ENCODE measurements around the gene KLHL29.

Gene KLHL29

GRCh38 chr2:23642516-23642915, 257.5 kb downstream of the KLHL29 start:
- no peak for DNase-seq

- DNase-seq: no peak
These were observed 260.3 kb downstream of the KLHL29 start for GRCh38 chr2:23645230-23645808.

- DNase-seq: no peak
These were observed 262.6 kb downstream of the KLHL29 start for GRCh38 chr2:23647563-23647962.

GRCh38 chr2:23649303-23649702, 264.3 kb downstream of the KLHL29 start:
- no peak for DNase-seq

- DNase-seq: no peak
These were observed 264.8 kb downstream of the KLHL29 start for GRCh38 chr2:23649819-23650218.

GRCh38 chr2:23651187-23652080, 266.5 kb downstream of the KLHL29 start:
- no peak for DNase-seq

GRCh38 chr2:23653326-23653725, 268.3 kb downstream of the KLHL29 start:
- no peak for DNase-seq

GRCh38 chr2:23654756-23655155, 269.8 kb downstream of the KLHL29 start:
- DNase-seq: no peak

GRCh38 chr2:23655934-23656596, 271.1 kb downstream of the KLHL29 start:
- no peak for DNase-seq

- DNase-seq: no peak
These were observed 271.6 kb downstream of the KLHL29 start for GRCh38 chr2:23656597-23656973.

- DNase-seq: no peak
These were observed 272.4 kb downstream of the KLHL29 start for GRCh38 chr2:23657371-23657770.

- DNase-seq: no peak
These were observed 273.0 kb downstream of the KLHL29 start for GRCh38 chr2:23657934-23658333.

- DNase-seq: no peak
These were observed 273.5 kb downstream of the KLHL29 start for GRCh38 chr2:23658466-23658942.

- DNase-seq: no peak
These were observed 274.3 kb downstream of the KLHL29 start for GRCh38 chr2:23659328-23659727.

GRCh38 chr2:23659773-23660172, 274.8 kb downstream of the KLHL29 start:
- DNase-seq: no peak

GRCh38 chr2:23660237-23660636, 275.3 kb downstream of the KLHL29 start:
- DNase-seq: no peak

- DNase-seq: no peak
These were observed 276.5 kb downstream of the KLHL29 start for GRCh38 chr2:23661276-23662050.

- no peak for DNase-seq
These were observed 277.5 kb downstream of the KLHL29 start for GRCh38 chr2:23662466-23662865.

- DNase-seq: no peak
These were observed 278.3 kb downstream of the KLHL29 start for GRCh38 chr2:23662941-23663920.

GRCh38 chr2:23664066-23664788, 279.2 kb downstream of the KLHL29 start:
- DNase-seq: no peak
